GM12878 (cell line): Measurements from ENCODE around the gene BIN1. TPM values are rescaled to one million over a fixed set of nuclear protein-coding genes. Genes with fewer than 3 reads are reported as not detected.

Source experiments
- ATF7 ChIP-seq: fragments of 450-650 bp; IDR thresholded peaks from 2 replicates; pipeline ENCODE4 v1.6.1; 2016; ENCODE audit warnings: low read depth, mild to moderate bottlenecking
- CBX5 ChIP-seq: sonication (generic); IDR thresholded peaks from 2 replicates; pipeline ENCODE4 v1.6.1; 2016; ENCODE audit warnings: low read depth, moderate library complexity, mild to moderate bottlenecking, inconsistent platforms
- CHD1 ChIP-seq: IDR thresholded peaks from 2 replicates; pipeline ENCODE4 v1.6.1; 2012; ENCODE audit warnings: low read depth, low read length, improper control_type of control experiment
- CHD2 ChIP-seq: IDR thresholded peaks from 2 replicates; pipeline ENCODE4 v1.6.1; 2011; ENCODE audit warnings: low read depth, low read length, improper control_type of control experiment, borderline replicate concordance
- HDAC6 ChIP-seq: fragments of 200-600 bp; sonication (generic); IDR thresholded peaks from one replicate; pipeline ENCODE4 v1.8.0; 2017; ENCODE audit warnings: antibody characterized with exemption; ENCODE audit not compliant: unreplicated experiment
- HDGF ChIP-seq: fragments of 450-650 bp; IDR thresholded peaks from 2 replicates; pipeline ENCODE4 v1.6.1; 2016; ENCODE audit warnings: antibody characterized with exemption
- IKZF1 ChIP-seq: fragments of 450-650 bp; conservative IDR thresholded peaks from 2 replicates; pipeline ENCODE4 v1.6.1; 2017; ENCODE audit warnings: antibody characterized with exemption, mild to moderate bottlenecking
- IRF4 ChIP-seq: IDR thresholded peaks from 2 replicates; pipeline ENCODE4 v1.6.1; 2011; ENCODE audit warnings: low read depth, low read length
- MEF2A ChIP-seq: IDR thresholded peaks from 2 replicates; pipeline ENCODE4 v1.6.1; 2011; ENCODE audit warnings: low read depth, mild to moderate bottlenecking, low read length, moderate library complexity; ENCODE audit not compliant: insufficient read depth
- MEF2B ChIP-seq: fragments of 450-650 bp; IDR thresholded peaks from 2 replicates; pipeline ENCODE4 v1.6.1; 2018; ENCODE audit warnings: mild to moderate bottlenecking, moderate library complexity; ENCODE audit not compliant: partially characterized antibody, poor library complexity, severe bottlenecking
- MTA2 ChIP-seq: fragments of 450-650 bp; IDR thresholded peaks from 2 replicates; pipeline ENCODE4 v1.6.1; 2016; ENCODE audit warnings: low read depth, mild to moderate bottlenecking, moderate library complexity
- NFXL1 ChIP-seq: fragments of 450-650 bp; IDR thresholded peaks from 2 replicates; pipeline ENCODE4 v1.6.1; 2017; ENCODE audit warnings: antibody characterized with exemption, mild to moderate bottlenecking, borderline replicate concordance
- NR2C1 ChIP-seq: fragments of 450-650 bp; IDR thresholded peaks from 2 replicates; pipeline ENCODE4 v1.6.1; 2017; ENCODE audit warnings: antibody characterized with exemption, mild to moderate bottlenecking, moderate library complexity
- PRDM15 ChIP-seq: fragments of 450-650 bp; formaldehyde crosslinking; IDR thresholded peaks from 2 replicates; pipeline ENCODE4 v1.4.0; 2020; ENCODE audit warnings: mild to moderate bottlenecking, moderate library complexity
- RBBP5 ChIP-seq: fragments of 200-600 bp; sonication (generic); conservative IDR thresholded peaks from 2 replicates; pipeline ENCODE4 v1.6.1; 2016
- RELA ChIP-seq: fragments of 450-650 bp; IDR thresholded peaks from 2 replicates; pipeline ENCODE4 v1.8.0; 2014; ENCODE audit warnings: borderline replicate concordance; ENCODE audit not compliant: partially characterized antibody
- RFX5 ChIP-seq: IDR thresholded peaks from 2 replicates; pipeline ENCODE4 v1.6.1; 2011; ENCODE audit warnings: low read depth, low read length, improper control_type of control experiment
- RUNX3 ChIP-seq: IDR thresholded peaks from 2 replicates; pipeline ENCODE4 v1.6.1; 2012; ENCODE audit warnings: low read length, inconsistent platforms
- SRF ChIP-seq, 2 experiments: IDR thresholded peaks; 2 replicates each; pipeline ENCODE4 v1.6.1; 2011; ENCODE audit warnings: low read depth in 2 of 2, low read length in 2 of 2, mild to moderate bottlenecking in 1 of 2, moderate library complexity in 1 of 2
- ZBED1 ChIP-seq: IDR thresholded peaks from 2 replicates; pipeline ENCODE4 v1.6.1; 2016; ENCODE audit warnings: borderline replicate concordance
- ZNF622 ChIP-seq: fragments of 450-650 bp; IDR thresholded peaks from 2 replicates; pipeline ENCODE4 v1.6.1; 2017; ENCODE audit warnings: mild to moderate bottlenecking, inconsistent platforms
- polyA plus RNA-seq, 11 experiments: library from polyadenylated mRNA; depleted of rRNA in 4 of 11; unstranded in 6 of 11; stranded (reverse) in 5 of 11; fragments of >200 nt; fragmentation: Nextera tagmentation in 4 of 11; fragmentation: Illumina TruSeq in 1 of 11; extraction: Ambion mirVana in 4 of 11; extraction: Trizol in 1 of 11; gene quantifications; 1 replicate in 1 of 11; 2 replicates in 10 of 11; pipeline versions ENCODE4 v1.2.1 to v1.2.3, GENCODE V29; 2011 to 2016; ENCODE audit warnings: inconsistent platforms in 2 of 11, missing spikeins in 2 of 11, low read depth in 1 of 11
- total RNA-seq, 4 experiments: library from RNA; depleted of rRNA in 3 of 4; stranded (reverse); fragments of >200 nt in 3 of 4; fragmentation: Illumina TruSeq in 1 of 4; extraction: Trizol in 1 of 4; gene quantifications; 2 replicates each; pipeline versions ENCODE4 v1.2.1 to v1.2.3, GENCODE V29; 2013 to 2021
- TF ChIP-seq, protein P1 (sequence below): fragments of 450-650 bp; IDR thresholded peaks from 2 replicates; pipeline ENCODE4 v1.6.1; 2017; ENCODE audit warnings: mild to moderate bottlenecking, low read depth, inconsistent platforms; ENCODE audit not compliant: poor library complexity, severe bottlenecking
- TF ChIP-seq, protein P2 (sequence below): fragments of 450-650 bp; conservative IDR thresholded peaks from 2 replicates; pipeline ENCODE4 v1.6.1; 2017; ENCODE audit warnings: mild to moderate bottlenecking, moderate library complexity
- TF ChIP-seq, protein P3 (sequence below): IDR thresholded peaks from 2 replicates; pipeline ENCODE4 v1.6.1; 2011; ENCODE audit warnings: low read depth, low read length, improper control_type of control experiment, borderline replicate concordance

The BIN1 gene
- total and polyA plus RNA-seq, 10 of the 15 experiments (the other 5 are each of a cell fraction or from before 2014, with no cell fraction given): 0.32 to 21.3 (median 11.2) TPM

DNA sequence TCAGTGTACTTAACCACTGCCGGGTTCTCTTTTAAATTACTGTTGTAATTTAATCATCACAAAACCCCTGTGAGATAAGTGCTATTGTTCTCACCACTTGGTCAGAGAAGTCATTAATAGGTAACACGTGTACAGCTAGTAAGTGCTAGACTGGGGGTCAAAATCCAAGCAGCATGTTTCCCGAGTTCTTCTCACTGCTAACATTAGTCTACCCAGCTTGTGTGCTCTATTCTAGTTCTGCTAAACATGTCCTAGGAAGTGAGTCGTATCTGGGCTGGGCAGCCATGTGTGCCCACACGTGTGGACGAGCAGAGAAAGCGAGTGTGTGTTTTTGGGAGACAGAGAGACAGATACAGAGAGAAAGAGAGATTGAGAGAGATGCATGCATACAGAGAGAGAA lies 94.1 kb downstream of the BIN1 start (continued):
- TF ChIP-seq MEF2A (no peak), RBBP5 (no peak), HDAC6 (no peak), PRDM15 (CRISPR knock-in tag) (no peak), RFX5 (no peak), MTA2 (peak; percentile 72; the same call in 1 of the 2 replicates), CHD1 (no peak), IRF4 (no peak), RUNX3 (no peak), NR2C1 (no peak), ZBED1 (no peak), HDGF (no peak), NFXL1 (no peak), RELA (no peak), ATF7 (peak; percentile 61; the same call in 1 of the 2 replicates), MEF2B (peak; percentile 35), ZNF622 (no peak), IKZF1 (0 out of 2 replicates have a peak, but pooled peaks have one; percentile 17), CHD2 (no peak), SRF (IDR thresholded peaks at IDR 0.05; ENCODE audit: low read depth in 2 of 2, low read length in 2 of 2) (no peak), CBX5 (no peak)
- TF ChIP-seq, protein P1, sequence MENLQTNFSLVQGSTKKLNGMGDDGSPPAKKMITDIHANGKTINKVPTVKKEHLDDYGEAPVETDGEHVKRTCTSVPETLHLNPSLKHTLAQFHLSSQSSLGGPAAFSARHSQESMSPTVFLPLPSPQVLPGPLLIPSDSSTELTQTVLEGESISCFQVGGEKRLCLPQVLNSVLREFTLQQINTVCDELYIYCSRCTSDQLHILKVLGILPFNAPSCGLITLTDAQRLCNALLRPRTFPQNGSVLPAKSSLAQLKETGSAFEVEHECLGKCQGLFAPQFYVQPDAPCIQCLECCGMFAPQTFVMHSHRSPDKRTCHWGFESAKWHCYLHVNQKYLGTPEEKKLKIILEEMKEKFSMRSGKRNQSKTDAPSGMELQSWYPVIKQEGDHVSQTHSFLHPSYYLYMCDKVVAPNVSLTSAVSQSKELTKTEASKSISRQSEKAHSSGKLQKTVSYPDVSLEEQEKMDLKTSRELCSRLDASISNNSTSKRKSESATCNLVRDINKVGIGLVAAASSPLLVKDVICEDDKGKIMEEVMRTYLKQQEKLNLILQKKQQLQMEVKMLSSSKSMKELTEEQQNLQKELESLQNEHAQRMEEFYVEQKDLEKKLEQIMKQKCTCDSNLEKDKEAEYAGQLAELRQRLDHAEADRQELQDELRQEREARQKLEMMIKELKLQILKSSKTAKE: peak; percentile 62
- TF ChIP-seq, protein P2, sequence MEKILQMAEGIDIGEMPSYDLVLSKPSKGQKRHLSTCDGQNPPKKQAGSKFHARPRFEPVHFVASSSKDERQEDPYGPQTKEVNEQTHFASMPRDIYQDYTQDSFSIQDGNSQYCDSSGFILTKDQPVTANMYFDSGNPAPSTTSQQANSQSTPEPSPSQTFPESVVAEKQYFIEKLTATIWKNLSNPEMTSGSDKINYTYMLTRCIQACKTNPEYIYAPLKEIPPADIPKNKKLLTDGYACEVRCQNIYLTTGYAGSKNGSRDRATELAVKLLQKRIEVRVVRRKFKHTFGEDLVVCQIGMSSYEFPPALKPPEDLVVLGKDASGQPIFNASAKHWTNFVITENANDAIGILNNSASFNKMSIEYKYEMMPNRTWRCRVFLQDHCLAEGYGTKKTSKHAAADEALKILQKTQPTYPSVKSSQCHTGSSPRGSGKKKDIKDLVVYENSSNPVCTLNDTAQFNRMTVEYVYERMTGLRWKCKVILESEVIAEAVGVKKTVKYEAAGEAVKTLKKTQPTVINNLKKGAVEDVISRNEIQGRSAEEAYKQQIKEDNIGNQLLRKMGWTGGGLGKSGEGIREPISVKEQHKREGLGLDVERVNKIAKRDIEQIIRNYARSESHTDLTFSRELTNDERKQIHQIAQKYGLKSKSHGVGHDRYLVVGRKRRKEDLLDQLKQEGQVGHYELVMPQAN: no peak
- TF ChIP-seq, protein P3, sequence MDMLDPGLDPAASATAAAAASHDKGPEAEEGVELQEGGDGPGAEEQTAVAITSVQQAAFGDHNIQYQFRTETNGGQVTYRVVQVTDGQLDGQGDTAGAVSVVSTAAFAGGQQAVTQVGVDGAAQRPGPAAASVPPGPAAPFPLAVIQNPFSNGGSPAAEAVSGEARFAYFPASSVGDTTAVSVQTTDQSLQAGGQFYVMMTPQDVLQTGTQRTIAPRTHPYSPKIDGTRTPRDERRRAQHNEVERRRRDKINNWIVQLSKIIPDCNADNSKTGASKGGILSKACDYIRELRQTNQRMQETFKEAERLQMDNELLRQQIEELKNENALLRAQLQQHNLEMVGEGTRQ: no peak
